Stimulated activated CD8-positive, alpha-beta memory T cell treated with anti-CD3 and anti-CD28 coated beads, Interleukin-12 subunit alpha, Interleukin-12 subunit beta, amount 100 ng/mL, for 1 hour (primary cell): ENCODE measurements around the gene SH3PXD2A.
A peak's percentile ranks its signal among the peaks of the same experiment; 100 is the strongest.
"Not testable (repeated sequence)": the region's sequence is repeated elsewhere in the genome, so short reads cannot be mapped to it uniquely, and the experiment has no call there.

Experiments
- DNase-seq: peaks from one replicate; pipeline ENCODE4 v3.0.0-alpha.2; 2020; ENCODE audit warnings: low read depth

Gene SH3PXD2A

DNA sequence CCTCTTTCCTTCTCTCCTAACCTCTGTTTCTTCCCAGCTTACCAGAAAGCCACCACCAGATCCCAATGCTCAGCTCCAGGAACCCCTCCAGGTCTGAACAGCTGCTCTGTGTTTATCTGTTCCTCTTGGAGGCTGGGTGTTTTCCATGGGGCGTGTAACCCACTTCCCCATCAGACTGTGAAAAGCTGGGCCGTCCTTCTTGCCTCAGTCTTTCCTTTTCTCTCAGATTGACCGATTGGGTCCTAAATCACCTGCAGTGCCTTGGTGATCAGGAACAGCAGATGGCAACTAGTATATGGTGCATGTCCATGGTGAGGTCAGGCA, 4.8 kb downstream of the SH3PXD2A start:
- no peak for DNase-seq

- no peak for DNase-seq
These were observed 5.3 kb downstream of the SH3PXD2A start for GRCh38 chr10:103849880-103850571.

GRCh38 chr10:103849212-103849877, 6.0 kb downstream of the SH3PXD2A start:
- no peak for DNase-seq

DNA sequence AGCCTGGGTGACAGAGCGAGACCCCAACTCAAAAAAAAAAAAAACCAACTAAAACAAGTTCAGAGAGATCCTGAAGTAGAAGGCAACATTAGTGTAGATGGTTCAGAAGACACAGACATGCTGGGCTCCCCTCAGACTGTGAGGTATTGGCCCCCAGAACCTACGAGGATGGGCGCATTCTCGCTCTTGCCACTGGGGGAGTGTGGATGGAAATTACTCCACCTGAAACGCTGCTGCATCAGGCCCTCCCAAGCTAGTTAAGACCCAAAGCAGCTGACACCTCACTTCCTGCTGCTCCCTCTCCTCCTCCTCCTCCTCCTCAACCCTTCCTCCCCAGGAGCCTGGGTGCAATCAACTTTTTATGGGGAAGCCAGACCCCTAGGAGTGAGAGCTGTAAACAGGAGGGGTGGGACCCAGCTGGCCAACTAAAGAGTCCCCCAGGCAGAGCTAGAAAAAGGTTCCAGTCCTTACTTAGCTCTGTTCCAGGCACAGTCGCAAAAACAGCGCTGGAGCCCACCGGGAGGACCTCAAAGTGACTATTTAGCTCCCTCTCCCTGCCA, 7.4 kb downstream of the SH3PXD2A start:
- DNase-seq: no peak

GRCh38 chr10:103847346-103847745, 8.0 kb downstream of the SH3PXD2A start:
- DNase-seq: no peak

DNA sequence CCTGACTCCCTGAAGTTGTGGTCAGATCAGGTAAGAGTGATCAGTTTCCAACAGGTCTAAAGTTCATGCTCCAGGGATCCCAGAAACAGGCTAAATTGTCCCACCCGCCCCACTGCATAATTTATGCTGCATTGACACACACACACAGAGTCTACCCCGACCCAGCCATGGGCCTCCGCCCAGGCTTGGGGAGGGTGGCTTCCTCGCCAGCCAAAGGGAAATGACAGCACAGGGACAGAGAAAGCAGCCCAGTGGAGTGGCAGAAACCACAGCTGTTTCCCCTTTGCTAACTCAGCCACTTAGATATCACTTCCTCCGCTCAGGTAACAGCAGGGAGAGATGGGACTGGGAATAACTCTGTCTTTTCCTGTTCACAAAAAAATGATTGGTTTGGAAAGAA, 9.4 kb downstream of the SH3PXD2A start:
- peak; percentile 6 for DNase-seq

- DNase-seq: not testable (repeated sequence)
These were observed 10.0 kb downstream of the SH3PXD2A start for GRCh38 chr10:103845346-103845745.

DNA sequence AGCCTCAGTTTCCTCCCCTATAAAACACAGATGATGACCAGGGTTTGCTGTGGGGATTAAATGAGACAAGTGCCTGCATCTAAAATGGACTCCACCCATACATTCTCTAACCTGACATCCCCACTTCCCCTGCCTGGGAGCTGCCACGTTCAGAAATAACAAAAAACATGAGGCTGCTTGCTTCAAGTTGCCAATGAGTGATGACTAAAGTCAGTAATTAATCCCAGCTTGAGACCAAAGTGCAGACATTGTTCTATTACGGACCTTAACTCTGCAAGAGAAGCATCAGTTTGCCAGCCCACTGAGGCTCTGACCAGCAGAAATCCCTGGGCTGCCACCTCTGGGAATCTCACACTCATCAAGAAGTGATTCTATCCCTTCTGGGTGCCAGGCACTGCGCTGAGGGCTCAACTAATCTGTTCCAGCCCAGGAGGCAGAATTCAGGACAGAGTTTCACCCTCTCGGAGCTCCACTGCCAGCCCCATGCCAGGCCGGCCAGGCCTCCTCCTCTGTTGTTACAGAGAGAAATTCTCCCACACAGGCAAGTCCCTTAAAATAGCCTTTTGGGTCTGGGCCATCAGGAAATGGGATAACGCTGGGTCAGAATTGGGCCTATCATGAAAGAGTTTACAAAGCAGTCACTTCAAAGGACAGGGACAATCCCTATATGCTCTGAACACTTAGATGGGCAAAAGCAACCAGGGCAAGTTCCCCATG, 11.4 kb downstream of the SH3PXD2A start:
- DNase-seq: no peak

GRCh38 chr10:103843045-103843444, 12.3 kb downstream of the SH3PXD2A start:
- no peak for DNase-seq

DNA sequence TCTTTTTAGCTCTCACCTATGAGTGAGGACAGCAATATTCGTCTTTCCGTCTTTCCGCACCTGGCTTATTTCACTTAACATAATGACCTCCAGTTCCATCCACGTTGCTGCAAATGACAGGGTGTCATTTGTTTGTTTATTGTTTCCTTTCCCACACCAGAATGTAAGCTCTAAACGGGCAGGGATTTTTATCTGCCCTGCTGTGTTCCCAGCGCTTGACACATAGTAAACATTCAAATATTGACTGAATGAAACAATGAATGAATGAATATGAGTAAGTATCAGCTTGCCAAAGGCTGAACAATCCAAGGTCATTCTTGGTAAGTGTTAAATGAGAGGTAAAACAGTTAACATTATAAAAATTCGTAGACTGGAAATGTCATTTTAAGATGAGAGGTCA, 12.8 kb downstream of the SH3PXD2A start:
- DNase-seq: no peak

DNA sequence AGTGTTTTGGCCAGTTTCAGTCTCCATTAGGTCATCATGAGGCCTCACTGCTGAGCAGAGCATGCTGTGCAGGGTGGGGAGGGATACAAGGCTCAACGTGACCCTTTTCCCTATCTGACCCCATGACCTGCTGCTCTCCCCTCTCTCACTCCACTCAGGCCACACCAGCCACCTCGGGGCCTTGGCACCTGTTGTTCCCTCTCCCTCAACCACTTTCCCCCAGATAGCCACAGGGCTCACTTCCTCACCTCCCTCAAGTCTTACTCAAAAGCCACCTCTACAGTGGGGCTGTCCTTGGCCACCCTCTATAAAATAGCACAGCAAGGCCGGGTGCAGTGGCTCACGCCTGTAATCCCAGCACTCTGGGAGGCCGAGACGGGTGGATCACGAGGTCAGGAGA, 13.9 kb downstream of the SH3PXD2A start:
- DNase-seq: no peak

DNA sequence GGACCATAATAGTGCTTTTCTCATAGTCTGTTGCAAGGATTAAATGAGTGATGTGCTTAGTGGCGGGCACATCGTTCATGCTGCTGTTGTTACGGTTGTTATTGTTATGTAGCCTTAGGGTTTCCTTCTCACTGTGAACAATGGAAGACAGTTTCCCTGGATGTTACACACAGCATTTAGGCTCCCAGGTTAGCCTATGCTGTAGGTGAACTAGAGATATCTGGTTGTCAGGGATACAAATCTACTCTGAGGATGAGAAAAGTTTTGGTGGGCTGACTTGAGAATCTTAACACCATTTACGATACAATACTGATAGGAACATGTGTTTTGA, 14.7 kb downstream of the SH3PXD2A start:
- no peak for DNase-seq

DNA sequence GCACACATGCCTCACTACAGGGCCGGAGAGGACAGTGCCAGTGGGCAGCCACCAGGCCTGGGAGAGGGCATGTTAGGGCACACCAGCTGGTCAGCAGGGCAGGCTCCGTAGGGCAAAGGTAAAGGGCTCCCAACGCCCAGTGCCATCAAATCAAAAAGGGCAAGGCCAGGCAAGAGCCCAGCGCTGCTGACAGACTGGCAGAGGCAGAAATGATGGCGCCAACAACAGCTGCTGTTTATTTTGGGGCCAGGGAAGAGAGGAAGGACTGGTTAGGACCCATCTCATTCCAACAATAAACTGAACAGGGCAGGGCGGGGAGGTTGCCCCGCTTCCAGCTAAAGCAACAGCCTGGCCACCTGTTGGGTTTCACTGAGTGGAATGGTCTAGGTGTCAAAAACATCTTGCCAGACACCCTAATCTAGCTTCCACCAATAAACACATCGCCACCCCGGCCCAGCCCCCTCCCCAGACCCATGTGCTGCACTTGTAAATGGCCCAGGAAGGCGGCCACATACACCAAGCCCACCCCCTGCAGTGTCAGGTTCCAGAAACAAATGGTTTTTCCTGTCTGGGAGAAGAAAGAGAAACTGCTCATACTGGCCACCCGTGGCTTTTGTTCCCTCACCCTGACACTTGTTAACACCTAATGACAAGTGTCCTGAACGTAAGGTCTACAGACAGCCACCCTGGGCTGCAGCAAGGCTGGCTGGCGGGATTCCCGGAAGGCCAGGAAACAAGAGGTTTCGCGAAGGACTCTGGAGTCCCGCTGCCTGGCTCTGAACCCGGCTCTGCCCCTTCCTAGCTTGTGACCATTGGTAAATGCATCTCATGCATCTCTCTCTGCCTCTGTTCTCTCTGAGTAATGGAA, 15.3 kb downstream of the SH3PXD2A start:
- no peak for DNase-seq

DNA sequence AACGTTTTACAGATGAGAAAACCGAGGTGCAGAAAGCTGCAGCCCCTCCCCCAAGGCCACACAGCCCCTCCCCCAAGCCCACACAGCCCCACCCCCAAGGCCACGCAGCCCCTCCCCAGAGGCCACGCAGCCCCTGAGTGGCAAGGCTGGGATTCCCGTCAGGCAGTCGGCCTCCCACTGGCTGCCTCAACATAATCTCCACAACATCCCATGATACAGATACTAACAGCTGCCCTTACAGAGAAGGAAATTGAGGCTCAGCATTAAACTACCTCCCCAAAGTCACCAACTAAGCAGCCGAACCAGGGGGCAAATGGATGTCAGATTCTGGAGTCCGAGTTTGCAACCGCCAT, 15.9 kb downstream of the SH3PXD2A start:
- no peak for DNase-seq

DNA sequence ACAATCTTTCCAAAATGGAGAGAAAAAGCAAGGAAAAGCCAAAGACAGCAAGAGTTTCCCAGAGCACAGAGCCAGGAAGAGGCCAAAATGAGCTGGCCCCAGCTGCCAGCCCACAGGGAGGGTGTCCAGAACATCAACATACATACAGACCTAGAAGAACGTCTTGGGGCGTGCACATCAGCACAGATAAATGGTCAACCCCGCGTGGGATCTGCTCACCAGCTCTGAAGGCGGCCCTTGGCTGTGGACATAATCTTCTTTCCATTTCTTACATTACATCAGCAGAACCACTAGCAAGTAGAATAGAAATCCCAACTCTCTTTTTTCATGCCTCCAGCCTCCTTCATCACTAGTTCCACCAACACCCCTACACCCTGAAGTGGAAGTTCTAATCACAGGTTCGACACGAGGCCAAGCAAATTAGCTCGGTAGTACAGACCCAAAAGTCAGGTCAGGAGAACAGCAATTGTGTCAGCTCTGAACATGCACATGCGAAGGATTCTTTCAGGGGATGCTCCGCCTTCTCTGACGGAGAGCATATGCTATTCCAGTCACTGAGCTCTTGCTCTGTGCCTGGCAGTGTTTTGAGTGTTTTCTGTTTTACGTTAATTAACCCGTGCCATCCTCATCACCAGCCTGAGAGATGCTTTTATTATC, 16.4 kb downstream of the SH3PXD2A start:
- no peak for DNase-seq

DNA sequence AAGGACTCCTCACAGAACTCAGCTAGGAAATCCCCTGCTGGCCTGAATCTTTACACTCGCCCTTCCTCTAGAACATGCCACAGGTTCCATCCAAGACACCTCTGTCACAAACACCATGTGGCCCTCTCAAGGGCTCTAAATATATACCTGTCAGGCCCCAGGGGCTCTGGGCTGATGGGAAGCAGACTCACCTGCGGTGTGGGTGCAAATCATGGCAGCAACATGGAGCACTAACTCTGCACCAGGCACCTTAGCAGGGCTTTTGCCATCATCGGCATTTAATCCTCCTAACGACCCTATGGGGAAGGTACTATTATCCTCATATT, 17.3 kb downstream of the SH3PXD2A start:
- DNase-seq: no peak

- DNase-seq: no peak
These were observed 17.9 kb downstream of the SH3PXD2A start for GRCh38 chr10:103837370-103838069.

DNA sequence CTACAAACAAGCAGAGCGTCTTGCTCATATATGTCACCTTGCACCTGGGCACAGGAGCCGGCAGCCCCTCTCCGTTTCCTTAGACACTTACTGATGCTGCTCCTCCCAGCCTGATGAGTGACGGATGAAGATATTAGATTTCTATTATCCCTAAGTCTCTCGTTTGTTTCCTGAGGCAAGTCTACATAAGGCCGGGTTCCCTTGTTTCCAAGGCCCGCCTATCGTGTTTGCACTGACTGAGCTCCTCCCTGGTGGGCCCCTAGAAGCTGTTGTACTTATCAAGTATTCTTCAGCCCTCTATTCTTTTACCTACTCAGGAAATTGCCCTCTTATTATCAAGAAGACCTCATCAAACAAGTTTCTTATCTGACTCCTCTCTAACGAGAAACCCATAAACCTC, 18.5 kb downstream of the SH3PXD2A start:
- DNase-seq: no peak

- no peak for DNase-seq
These were observed 19.1 kb downstream of the SH3PXD2A start for GRCh38 chr10:103836273-103836672.

GRCh38 chr10:103835096-103836050, 20.0 kb downstream of the SH3PXD2A start:
- DNase-seq: no peak
